Measurements from ENCODE around the gene MB21D2.

Gene MB21D2

GRCh38 chr3:192921793-192922192, 4.1 kb upstream of the MB21D2 start:
- DNase-seq: no peak

DNA sequence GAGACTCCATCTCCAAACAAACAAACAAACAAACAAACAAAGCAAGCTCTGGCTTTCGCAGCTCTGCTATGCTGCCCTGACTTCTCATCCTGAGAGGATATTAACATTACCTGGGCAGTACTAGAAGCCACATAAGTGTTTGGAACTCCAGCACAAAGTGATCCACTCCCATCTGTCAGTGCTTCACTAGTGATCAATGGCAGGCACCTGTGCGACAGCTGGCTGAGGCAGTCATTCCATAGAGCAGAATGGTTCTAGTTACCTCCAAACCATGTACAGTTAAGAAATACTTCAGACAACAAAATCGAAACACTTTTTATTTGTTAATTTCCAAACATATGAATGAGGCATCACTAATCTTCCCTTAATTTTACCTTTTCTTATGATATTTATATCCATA, 2.8 kb upstream of the MB21D2 start:
- DNase-seq: no peak

DNA sequence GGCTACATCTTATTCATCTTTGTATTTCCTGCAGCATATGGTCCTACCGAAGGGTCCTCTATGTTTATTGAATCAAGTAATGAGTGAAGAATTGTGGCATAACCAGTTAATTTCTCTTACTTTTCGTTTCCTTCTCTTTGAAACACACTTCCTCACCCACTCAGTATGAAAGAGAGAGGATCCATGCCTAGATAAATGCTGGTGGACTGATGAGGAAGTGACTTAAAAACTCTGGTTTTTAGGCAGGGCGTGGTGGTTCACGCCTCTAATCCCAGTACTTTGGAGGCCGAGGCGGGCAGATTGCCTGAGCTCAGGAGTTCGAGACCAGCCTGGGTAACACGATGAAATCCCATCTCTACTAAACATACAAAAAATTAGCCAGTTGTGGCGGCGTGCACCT, 2.2 kb upstream of the MB21D2 start:
- no peak for DNase-seq

- DNase-seq: no peak
These were observed 576 bp upstream of the MB21D2 start for GRCh38 chr3:192918275-192918588.

GRCh38 chr3:192917028-192917403, 640 bp downstream of the MB21D2 start:
- DNase-seq: no peak

GRCh38 chr3:192916371-192917027, 1.2 kb downstream of the MB21D2 start:
- DNase-seq: no peak

- DNase-seq: no peak
These were observed 1.9 kb downstream of the MB21D2 start for GRCh38 chr3:192915722-192916121.

GRCh38 chr3:192915304-192915703, 2.4 kb downstream of the MB21D2 start:
- DNase-seq: no peak

GRCh38 chr3:192914848-192915247, 2.8 kb downstream of the MB21D2 start:
- no peak for DNase-seq

DNA sequence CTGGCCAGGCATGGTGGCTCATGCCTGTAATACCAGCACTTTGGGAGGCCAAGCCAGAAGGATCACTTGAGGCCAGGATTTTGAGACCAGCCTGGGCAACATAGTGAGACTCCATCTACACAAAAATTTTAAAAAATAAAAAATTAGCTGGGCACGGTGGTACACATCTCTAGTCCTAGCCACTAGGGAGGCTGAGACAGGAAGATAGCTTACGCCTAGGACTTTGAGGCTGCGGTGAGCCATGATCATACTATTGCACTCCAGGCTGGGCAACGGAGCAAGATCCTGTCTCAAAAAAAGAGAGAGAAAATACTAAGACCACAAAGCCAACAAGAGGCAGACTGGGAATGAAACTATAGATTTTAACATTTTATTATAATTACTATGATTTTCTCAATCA, 4.1 kb downstream of the MB21D2 start:
- no peak for DNase-seq

DNA sequence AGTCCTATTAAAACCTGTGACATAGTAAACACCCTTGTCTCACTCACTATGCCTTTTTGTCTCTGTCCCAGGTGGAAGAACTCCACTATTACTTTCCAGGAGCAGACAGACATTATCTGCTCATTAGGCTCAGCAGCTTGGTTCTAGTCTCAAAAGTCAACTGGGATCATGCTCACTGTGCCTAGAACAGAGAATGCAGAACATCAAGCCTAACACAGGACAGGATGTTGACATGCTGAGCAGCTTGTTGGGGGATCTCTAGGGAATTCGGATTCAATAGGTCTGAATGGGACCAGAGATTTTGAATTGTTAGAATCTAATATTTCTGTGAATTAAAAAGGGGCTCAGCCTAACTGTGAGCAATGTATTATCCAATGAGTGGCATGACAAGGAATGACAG, 6.4 kb downstream of the MB21D2 start:
- DNase-seq: no peak

DNA sequence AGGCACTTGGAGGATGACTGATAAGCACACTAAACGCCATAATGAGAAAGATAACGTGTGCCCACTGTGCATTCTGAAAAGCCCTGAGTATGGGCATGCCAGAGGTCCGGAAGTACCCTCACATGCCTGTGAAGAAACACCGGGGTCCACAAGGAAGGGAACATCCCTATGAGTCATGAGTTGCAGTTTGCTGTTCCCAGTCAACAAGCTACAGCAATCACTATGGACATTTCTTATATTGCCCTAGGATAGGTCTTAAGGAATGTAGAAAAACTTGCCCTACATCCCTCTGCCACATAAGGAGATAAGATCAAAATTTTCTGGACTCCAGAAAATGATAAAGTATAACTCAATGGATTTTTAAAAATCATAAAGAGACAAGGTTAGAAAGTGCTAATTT, 9.9 kb downstream of the MB21D2 start:
- no peak for DNase-seq

- DNase-seq: no peak
These were observed 10.7 kb downstream of the MB21D2 start for GRCh38 chr3:192906940-192907339.

DNA sequence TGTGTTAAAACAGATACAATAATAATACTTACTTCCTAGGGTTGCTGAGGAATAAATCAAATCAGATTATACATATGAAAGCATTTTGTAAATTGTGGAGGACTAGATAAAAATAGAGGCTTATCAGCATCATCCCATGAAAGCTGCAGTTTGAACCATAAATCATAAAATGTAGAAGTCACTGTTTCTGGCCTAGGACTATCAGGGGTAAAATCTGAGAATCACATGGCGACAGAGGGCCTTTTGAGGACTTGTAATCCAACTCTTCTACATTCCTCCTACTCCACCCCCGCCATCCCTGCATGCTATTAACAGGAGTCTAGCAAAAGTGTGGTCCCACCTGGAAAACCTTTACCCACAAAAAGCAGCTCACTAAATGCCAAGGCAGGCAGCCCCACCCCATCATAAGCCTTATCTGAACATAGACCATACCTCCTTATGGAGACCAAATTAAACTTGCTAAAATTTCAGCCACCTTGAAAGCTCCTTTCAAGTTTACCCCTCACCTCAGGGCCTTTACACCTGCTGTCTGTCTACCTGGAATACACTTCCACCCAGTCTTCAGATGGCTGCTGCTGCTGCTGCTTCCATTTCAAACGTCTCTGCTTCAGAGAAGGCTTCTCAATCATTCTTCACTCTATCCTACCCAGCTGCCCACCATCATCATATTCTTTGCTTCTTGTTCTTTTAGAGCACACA, 11.5 kb downstream of the MB21D2 start:
- DNase-seq: no peak

DNA sequence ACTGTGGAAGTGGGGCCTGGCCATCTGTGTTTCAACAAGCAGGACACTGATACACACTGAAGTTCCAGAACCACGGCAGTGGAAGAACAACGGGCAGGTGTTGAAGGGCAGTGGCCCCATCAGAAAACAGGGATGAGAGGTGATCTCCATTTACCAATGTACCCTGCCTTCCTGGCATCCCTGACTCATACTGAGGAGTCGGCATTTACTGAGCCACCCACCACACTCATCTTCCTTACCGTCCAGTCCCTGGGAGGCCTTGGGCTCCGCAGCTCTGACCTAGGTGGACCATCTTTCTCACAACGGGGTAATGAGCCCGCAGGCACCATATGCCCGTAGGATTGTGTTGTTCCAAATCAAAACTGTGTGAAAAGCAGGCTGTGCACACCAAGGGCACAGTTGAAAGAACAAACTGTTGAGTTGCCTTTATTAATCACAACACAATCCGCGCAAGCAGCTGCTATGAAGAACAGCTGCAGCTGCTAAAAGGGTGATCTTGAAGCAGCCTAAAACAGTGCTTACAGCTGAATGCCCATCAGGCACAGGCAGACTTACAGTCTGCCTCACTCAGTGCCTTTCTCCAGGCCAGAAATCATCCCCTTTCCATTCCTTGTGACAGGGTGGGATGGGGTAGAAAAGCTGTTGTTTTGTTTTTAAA, 12.9 kb downstream of the MB21D2 start:
- DNase-seq: no peak

- DNase-seq: no peak
These were observed 15.1 kb downstream of the MB21D2 start for GRCh38 chr3:192902549-192902948.

- DNase-seq: no peak
These were observed 16.2 kb downstream of the MB21D2 start for GRCh38 chr3:192901435-192901834.

- DNase-seq: no peak
These were observed 18.1 kb downstream of the MB21D2 start for GRCh38 chr3:192899540-192899982.

GRCh38 chr3:192897005-192897404, 20.7 kb downstream of the MB21D2 start:
- no peak for DNase-seq

DNA sequence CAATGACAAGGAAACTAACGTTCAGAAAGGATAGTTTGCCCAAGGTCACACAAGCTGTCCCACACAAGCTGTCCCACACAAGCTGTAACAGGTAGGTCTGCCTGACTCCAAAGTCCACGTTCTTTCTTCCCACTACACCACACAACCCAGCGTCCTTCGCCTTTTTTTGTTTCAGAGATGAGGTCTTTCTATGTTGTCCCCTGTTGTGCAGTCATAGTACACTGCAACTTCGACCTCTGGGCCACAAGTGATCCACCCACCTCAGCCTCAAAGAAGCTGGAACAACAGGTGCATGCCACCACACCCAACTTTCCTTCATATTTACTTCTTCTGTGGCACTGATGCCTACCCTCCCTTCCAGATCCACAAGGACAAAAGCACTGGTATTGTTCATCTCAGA, 21.4 kb downstream of the MB21D2 start:
- DNase-seq: no peak

GRCh38 chr3:192894676-192895075, 23.0 kb downstream of the MB21D2 start:
- no peak for DNase-seq

GRCh38 chr3:192892981-192893700, 24.5 kb downstream of the MB21D2 start:
- DNase-seq: no peak
